HepG2 (cell line): ENCODE results near the gene ZNF74. TPM values are rescaled to one million over a fixed set of nuclear protein-coding genes. Genes with fewer than 3 reads are reported as not detected.

Experiments
- ARNT ChIP-seq: fragments of 450-650 bp; IDR thresholded peaks from 2 replicates; pipeline ENCODE4 v1.6.1; 2017
- JDP2 ChIP-seq: sonication (generic); formaldehyde crosslinking; IDR thresholded peaks from 2 replicates; pipeline ENCODE4 v1.8.1; 2022; ENCODE audit warnings: missing genetic modification reagents, borderline replicate concordance
- MAZ ChIP-seq, 2 experiments: sonication (generic) in 1 of 2; formaldehyde crosslinking in 1 of 2; IDR thresholded peaks; 2 replicates each; pipeline versions ENCODE4 v1.5.0 to v1.6.1; 2012 to 2020; ENCODE audit warnings: low read depth in 2 of 2, mild to moderate bottlenecking in 2 of 2, borderline replicate concordance in 1 of 2, improper control_type of control experiment in 1 of 2, low read length in 1 of 2, missing genetic modification reagents in 1 of 2, moderate library complexity in 1 of 2
- PPARG ChIP-seq: conservative IDR thresholded peaks from 2 replicates; pipeline ENCODE4 v1.6.1; 2016; ENCODE audit warnings: missing biosample characterization, missing genetic modification reagents
- SAP130 ChIP-seq: IDR thresholded peaks from 2 replicates; pipeline ENCODE4 v1.6.1; 2016; ENCODE audit warnings: low read depth
- STAT5B ChIP-seq: sonication (generic); formaldehyde crosslinking; IDR thresholded peaks from 2 replicates; pipeline ENCODE4 v1.4.0; 2020; ENCODE audit warnings: missing genetic modification reagents
- XRCC5 ChIP-seq: fragments of 200-400 bp; formaldehyde crosslinking; optimal IDR thresholded peaks from 2 replicates; pipeline ENCODE3; 2017; ENCODE audit warnings: mild to moderate bottlenecking, low read length
- ZNF674 ChIP-seq: sonication (generic); formaldehyde crosslinking; IDR thresholded peaks from 2 replicates; pipeline ENCODE4 v1.5.0; 2020; ENCODE audit warnings: low read depth, mild to moderate bottlenecking, missing genetic modification reagents
- ZNF770 ChIP-seq: sonication (generic); formaldehyde crosslinking; IDR thresholded peaks from 2 replicates; pipeline ENCODE4 v1.5.0; 2020; ENCODE audit warnings: mild to moderate bottlenecking, missing genetic modification reagents
- polyA plus RNA-seq, 8 experiments: library from polyadenylated mRNA; depleted of rRNA in 3 of 8; stranded (reverse) in 7 of 8; unstranded in 1 of 8; fragments of >200 nt; fragmentation: Illumina TruSeq in 4 of 8; extraction: Trizol in 4 of 8; gene quantifications; 2 replicates each; pipeline versions ENCODE4 v1.2.1 to v1.2.3, GENCODE V29; 2011 to 2016; ENCODE audit warnings: low read depth in 4 of 8, missing spikeins in 1 of 8, mixed read lengths in 1 of 8; ENCODE audit not compliant: insufficient read depth in 1 of 8
- total RNA-seq, 5 experiments: library from RNA; depleted of rRNA; stranded (reverse); fragments of >200 nt; fragmentation: Illumina TruSeq; extraction: Trizol; gene quantifications; 2 replicates each; pipeline ENCODE4 v1.2.3, GENCODE V29; 2016; ENCODE audit warnings: low read depth in 1 of 5
- TF ChIP-seq, protein P1 (sequence below): sonication (generic); formaldehyde crosslinking; IDR thresholded peaks from 2 replicates; pipeline ENCODE4 v1.5.1; 2020; ENCODE audit warnings: mild to moderate bottlenecking, missing genetic modification reagents, moderate library complexity
- TF ChIP-seq, protein P2 (sequence below): sonication (generic); formaldehyde crosslinking; IDR thresholded peaks from 2 replicates; pipeline ENCODE4 v1.5.0; 2020; ENCODE audit warnings: mild to moderate bottlenecking, missing genetic modification reagents, borderline replicate concordance
- TF ChIP-seq, protein P3 (sequence below): sonication (generic); IDR thresholded peaks from 2 replicates; pipeline ENCODE4 v1.6.1; 2016; ENCODE audit warnings: low read depth, borderline replicate concordance
- TF ChIP-seq, protein P4 (sequence below): sonication (generic); formaldehyde crosslinking; IDR thresholded peaks from 2 replicates; pipeline ENCODE4 v1.4.0; 2020; ENCODE audit warnings: missing genetic modification reagents

Gene ZNF74
- total and polyA plus RNA-seq, 2 of the 13 experiments (the other 11 are each of a cell fraction or from before 2014, with no cell fraction given): 6.3 to 9.1 TPM

- TF ChIP-seq, protein P1, sequence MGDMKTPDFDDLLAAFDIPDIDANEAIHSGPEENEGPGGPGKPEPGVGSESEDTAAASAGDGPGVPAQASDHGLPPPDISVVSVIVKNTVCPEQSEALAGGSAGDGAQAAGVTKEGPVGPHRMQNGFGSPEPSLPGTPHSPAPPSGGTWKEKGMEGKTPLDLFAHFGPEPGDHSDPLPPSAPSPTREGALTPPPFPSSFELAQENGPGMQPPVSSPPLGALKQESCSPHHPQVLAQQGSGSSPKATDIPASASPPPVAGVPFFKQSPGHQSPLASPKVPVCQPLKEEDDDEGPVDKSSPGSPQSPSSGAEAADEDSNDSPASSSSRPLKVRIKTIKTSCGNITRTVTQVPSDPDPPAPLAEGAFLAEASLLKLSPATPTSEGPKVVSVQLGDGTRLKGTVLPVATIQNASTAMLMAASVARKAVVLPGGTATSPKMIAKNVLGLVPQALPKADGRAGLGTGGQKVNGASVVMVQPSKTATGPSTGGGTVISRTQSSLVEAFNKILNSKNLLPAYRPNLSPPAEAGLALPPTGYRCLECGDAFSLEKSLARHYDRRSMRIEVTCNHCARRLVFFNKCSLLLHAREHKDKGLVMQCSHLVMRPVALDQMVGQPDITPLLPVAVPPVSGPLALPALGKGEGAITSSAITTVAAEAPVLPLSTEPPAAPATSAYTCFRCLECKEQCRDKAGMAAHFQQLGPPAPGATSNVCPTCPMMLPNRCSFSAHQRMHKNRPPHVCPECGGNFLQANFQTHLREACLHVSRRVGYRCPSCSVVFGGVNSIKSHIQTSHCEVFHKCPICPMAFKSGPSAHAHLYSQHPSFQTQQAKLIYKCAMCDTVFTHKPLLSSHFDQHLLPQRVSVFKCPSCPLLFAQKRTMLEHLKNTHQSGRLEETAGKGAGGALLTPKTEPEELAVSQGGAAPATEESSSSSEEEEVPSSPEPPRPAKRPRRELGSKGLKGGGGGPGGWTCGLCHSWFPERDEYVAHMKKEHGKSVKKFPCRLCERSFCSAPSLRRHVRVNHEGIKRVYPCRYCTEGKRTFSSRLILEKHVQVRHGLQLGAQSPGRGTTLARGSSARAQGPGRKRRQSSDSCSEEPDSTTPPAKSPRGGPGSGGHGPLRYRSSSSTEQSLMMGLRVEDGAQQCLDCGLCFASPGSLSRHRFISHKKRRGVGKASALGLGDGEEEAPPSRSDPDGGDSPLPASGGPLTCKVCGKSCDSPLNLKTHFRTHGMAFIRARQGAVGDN (CRISPR knock-in tag): peak; percentile 41
- TF ChIP-seq ZNF674 (CRISPR knock-in tag): no peak
- TF ChIP-seq, protein P2, sequence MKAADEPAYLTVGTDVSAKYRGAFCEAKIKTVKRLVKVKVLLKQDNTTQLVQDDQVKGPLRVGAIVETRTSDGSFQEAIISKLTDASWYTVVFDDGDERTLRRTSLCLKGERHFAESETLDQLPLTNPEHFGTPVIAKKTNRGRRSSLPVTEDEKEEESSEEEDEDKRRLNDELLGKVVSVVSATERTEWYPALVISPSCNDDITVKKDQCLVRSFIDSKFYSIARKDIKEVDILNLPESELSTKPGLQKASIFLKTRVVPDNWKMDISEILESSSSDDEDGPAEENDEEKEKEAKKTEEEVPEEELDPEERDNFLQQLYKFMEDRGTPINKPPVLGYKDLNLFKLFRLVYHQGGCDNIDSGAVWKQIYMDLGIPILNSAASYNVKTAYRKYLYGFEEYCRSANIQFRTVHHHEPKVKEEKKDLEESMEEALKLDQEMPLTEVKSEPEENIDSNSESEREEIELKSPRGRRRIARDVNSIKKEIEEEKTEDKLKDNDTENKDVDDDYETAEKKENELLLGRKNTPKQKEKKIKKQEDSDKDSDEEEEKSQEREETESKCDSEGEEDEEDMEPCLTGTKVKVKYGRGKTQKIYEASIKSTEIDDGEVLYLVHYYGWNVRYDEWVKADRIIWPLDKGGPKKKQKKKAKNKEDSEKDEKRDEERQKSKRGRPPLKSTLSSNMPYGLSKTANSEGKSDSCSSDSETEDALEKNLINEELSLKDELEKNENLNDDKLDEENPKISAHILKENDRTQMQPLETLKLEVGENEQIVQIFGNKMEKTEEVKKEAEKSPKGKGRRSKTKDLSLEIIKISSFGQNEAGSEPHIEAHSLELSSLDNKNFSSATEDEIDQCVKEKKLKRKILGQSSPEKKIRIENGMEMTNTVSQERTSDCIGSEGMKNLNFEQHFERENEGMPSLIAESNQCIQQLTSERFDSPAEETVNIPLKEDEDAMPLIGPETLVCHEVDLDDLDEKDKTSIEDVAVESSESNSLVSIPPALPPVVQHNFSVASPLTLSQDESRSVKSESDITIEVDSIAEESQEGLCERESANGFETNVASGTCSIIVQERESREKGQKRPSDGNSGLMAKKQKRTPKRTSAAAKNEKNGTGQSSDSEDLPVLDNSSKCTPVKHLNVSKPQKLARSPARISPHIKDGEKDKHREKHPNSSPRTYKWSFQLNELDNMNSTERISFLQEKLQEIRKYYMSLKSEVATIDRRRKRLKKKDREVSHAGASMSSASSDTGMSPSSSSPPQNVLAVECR (CRISPR knock-in tag): 0 out of 2 replicates have a peak, but pooled peaks have one; percentile 21
- no peak for TF ChIP-seq STAT5B
- TF ChIP-seq, protein P3, sequence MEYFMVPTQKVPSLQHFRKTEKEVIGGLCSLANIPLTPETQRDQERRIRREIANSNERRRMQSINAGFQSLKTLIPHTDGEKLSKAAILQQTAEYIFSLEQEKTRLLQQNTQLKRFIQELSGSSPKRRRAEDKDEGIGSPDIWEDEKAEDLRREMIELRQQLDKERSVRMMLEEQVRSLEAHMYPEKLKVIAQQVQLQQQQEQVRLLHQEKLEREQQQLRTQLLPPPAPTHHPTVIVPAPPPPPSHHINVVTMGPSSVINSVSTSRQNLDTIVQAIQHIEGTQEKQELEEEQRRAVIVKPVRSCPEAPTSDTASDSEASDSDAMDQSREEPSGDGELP: peak; percentile 50; the same call in 1 of the 2 replicates
- 0 out of 2 replicates have a peak, but pooled peaks have one; percentile 21 for TF ChIP-seq PPARG (CRISPR knock-in tag)
- peak; percentile 37; the same call in 1 of the 2 replicates for TF ChIP-seq SAP130
- 0 out of 2 replicates have a peak, but pooled peaks have one; percentile 30 for TF ChIP-seq MAZ (IDR thresholded peaks at IDR 0.05; ENCODE audit: borderline replicate concordance, low read depth, low read length)
- no peak for TF ChIP-seq MAZ (CRISPR knock-in tag; IDR thresholded peaks at IDR 0.05; ENCODE audit: low read depth)
- TF ChIP-seq ZNF770 (CRISPR knock-in tag): 0 out of 2 replicates have a peak, but pooled peaks have one; percentile 22
- TF ChIP-seq, protein P4, sequence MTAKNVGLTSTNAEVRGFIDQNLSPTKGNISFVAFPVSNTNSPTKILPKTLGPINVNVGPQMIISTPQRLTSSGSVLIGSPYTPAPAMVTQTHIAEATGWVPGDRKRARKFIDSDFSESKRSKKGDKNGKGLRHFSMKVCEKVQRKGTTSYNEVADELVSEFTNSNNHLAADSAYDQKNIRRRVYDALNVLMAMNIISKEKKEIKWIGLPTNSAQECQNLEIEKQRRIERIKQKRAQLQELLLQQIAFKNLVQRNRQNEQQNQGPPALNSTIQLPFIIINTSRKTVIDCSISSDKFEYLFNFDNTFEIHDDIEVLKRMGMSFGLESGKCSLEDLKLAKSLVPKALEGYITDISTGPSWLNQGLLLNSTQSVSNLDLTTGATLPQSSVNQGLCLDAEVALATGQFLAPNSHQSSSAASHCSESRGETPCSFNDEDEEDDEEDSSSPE (CRISPR knock-in tag): no peak
- TF ChIP-seq XRCC5: peak; percentile 57
- TF ChIP-seq JDP2 (CRISPR knock-in tag): no peak
- TF ChIP-seq ARNT: no peak
These were observed 62.2 kb downstream of the ZNF74 start (continued) for GRCh38 chr22:20456064-20456721.
